Measurements from ENCODE around the gene TPGS1.

DNA sequence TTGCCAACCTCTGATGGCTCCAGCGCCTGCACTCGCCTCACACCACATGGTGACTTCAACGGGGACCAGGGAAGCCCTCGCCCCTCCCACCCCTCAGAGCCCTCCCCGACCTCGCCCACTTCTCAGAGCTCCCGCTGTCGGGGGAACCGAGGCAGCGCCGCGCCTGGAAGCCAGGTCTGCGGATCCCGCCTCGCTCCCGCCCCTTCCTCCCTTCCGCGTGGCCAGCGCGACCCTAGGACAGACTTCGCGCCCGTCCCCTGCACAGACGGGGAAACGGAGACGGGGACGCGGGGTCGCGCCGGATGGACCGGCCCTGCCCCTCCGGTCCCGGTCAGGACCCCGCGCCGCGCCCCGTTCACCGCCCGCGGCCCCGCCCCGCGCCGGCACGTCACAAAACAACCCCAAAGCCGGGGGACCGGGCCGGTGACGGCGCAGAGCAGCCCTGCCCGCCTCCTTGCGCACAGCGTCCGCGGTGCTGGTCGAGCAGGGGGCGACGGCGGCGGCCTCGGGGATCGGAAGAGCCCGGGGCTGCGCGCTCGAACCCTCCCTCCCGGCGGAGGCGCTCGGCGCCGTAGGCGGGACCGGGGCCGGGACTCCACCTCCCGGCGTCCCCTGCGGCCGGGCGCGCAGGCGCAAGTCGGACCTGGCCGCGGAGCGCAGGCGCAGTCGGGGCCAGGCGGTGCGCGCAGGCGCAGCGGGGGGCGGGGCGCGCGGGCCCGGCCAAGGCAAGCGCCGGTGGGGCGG is 23.9 kb downstream of the TPGS1 start:
- TF ChIP-seq, protein P1, sequence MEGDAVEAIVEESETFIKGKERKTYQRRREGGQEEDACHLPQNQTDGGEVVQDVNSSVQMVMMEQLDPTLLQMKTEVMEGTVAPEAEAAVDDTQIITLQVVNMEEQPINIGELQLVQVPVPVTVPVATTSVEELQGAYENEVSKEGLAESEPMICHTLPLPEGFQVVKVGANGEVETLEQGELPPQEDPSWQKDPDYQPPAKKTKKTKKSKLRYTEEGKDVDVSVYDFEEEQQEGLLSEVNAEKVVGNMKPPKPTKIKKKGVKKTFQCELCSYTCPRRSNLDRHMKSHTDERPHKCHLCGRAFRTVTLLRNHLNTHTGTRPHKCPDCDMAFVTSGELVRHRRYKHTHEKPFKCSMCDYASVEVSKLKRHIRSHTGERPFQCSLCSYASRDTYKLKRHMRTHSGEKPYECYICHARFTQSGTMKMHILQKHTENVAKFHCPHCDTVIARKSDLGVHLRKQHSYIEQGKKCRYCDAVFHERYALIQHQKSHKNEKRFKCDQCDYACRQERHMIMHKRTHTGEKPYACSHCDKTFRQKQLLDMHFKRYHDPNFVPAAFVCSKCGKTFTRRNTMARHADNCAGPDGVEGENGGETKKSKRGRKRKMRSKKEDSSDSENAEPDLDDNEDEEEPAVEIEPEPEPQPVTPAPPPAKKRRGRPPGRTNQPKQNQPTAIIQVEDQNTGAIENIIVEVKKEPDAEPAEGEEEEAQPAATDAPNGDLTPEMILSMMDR (IDR thresholded peaks at IDR 0.05; ENCODE audit: low read depth, low read length, poor library complexity, severe bottlenecking), result peak; percentile 30
- TF ChIP-seq EZH2phosphoT487 (IDR thresholded peaks at IDR 0.05; ENCODE audit: borderline replicate concordance, low read length), result no peak
